Activated gamma-delta T cell treated with Interleukin-2 at 50 U/mL for 16 hours (primary cell): ENCODE measurements around the gene MRPL51.
"Not testable (repeated sequence)": the region's sequence is repeated elsewhere in the genome, so short reads cannot be mapped to it uniquely, and the experiment has no call there.

ENCODE experiments used
- DNase-seq: peaks from one replicate; pipeline ENCODE4 v3.0.0-alpha.2; 2020

MRPL51 gene

GRCh38 chr12:6477601-6478377 lies 15.3 kb downstream of the MRPL51 start:
- not testable (repeated sequence) for DNase-seq

GRCh38 chr12:6476489-6476888 lies 16.6 kb downstream of the MRPL51 start:
- DNase-seq = no peak

- DNase-seq = not testable (repeated sequence)
Measured at GRCh38 chr12:6475233-6475975, 17.7 kb downstream of the MRPL51 start.

GRCh38 chr12:6472491-6472890 lies 20.6 kb downstream of the MRPL51 start:
- DNase-seq = no peak

- no peak for DNase-seq
Measured at GRCh38 chr12:6471989-6472360, 21.1 kb downstream of the MRPL51 start.

GRCh38 chr12:6470375-6471163 lies 22.5 kb downstream of the MRPL51 start, which contains the start of gene VAMP1:
Gene VAMP1 (minus strand): TSS chr12:6470677. CDS start chr12:6470531, 146 bp downstream.
- DNase-seq = peak; percentile 97

GRCh38 chr12:6469609-6470374 lies 23.3 kb downstream of the MRPL51 start:
- DNase-seq = peak; percentile 28

- DNase-seq = no peak
Measured at GRCh38 chr12:6469092-6469491, 24.0 kb downstream of the MRPL51 start.

- no peak for DNase-seq
Measured at GRCh38 chr12:6468283-6468575, 24.8 kb downstream of the MRPL51 start.

- not testable (repeated sequence) for DNase-seq
Measured at GRCh38 chr12:6467571-6468282, 25.3 kb downstream of the MRPL51 start.

- DNase-seq = not testable (repeated sequence)
Measured at GRCh38 chr12:6466751-6467150, 26.3 kb downstream of the MRPL51 start.

- DNase-seq = no peak
Measured at GRCh38 chr12:6466184-6466573, 26.9 kb downstream of the MRPL51 start.

- DNase-seq = no peak
Measured at GRCh38 chr12:6465467-6466183, 27.4 kb downstream of the MRPL51 start.

- DNase-seq = no peak
Measured at GRCh38 chr12:6464531-6464930, 28.5 kb downstream of the MRPL51 start.

- DNase-seq = no peak
Measured at GRCh38 chr12:6463858-6464257, 29.2 kb downstream of the MRPL51 start.

GRCh38 chr12:6463216-6463615 lies 29.8 kb downstream of the MRPL51 start:
- no peak for DNase-seq

- no peak for DNase-seq
Measured at GRCh38 chr12:6462234-6462995, 30.6 kb downstream of the MRPL51 start.

- DNase-seq = peak; percentile 82
Measured at GRCh38 chr12:6461401-6462233, 31.4 kb downstream of the MRPL51 start.

GRCh38 chr12:6460751-6461371 lies 32.2 kb downstream of the MRPL51 start:
- no peak for DNase-seq
